GM12874 (cell line): Measurements from ENCODE around the gene ALG10B.

Experiments used
- TF ChIP-seq, protein P1 (sequence below): IDR thresholded peaks from 2 replicates; pipeline ENCODE4 v1.5.1; 2011; ENCODE audit warnings: low read depth, mild to moderate bottlenecking, control low read depth, low read length, moderate library complexity; ENCODE audit not compliant: insufficient read depth

Gene ALG10B

DNA sequence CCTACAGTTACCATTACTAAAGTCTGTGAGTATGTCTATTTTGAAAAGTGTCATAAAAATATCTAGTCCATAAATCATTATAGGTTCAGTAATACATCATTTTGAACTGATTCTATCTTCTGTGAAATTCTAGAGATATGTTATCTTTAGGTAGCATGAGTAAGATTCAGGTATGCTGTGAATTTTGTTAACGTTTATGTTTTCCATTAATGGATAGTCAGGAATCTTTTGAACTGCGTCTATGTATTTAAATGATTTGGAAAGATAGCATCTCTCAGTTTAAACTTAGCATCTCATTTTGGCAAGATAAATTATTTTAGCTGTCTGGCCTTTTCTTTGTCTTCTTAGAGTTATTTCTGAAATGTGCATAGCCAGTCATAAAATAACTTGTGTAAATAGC, 8.3 kb downstream of the ALG10B start:
- TF ChIP-seq, protein P1, sequence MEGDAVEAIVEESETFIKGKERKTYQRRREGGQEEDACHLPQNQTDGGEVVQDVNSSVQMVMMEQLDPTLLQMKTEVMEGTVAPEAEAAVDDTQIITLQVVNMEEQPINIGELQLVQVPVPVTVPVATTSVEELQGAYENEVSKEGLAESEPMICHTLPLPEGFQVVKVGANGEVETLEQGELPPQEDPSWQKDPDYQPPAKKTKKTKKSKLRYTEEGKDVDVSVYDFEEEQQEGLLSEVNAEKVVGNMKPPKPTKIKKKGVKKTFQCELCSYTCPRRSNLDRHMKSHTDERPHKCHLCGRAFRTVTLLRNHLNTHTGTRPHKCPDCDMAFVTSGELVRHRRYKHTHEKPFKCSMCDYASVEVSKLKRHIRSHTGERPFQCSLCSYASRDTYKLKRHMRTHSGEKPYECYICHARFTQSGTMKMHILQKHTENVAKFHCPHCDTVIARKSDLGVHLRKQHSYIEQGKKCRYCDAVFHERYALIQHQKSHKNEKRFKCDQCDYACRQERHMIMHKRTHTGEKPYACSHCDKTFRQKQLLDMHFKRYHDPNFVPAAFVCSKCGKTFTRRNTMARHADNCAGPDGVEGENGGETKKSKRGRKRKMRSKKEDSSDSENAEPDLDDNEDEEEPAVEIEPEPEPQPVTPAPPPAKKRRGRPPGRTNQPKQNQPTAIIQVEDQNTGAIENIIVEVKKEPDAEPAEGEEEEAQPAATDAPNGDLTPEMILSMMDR = no peak

DNA sequence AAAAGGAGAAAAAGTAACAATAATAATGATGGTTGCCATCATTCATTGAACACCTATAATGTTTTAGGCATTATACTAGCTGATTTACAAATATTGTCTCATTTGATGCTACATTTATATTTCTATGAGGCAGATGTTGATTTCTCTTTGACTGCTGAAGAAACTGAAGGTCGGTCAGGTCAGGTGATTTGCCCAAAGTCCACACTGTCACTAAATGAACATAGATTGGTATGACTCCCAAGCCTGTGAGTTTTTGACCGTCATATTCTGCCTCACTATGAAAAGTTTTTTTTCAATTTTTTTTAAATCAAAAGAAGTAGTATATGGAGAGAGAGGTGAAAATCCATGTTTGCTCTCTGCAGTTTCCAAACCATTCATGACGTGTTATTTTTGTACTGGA, 10.8 kb downstream of the ALG10B start:
- TF ChIP-seq, protein P1 = no peak

DNA sequence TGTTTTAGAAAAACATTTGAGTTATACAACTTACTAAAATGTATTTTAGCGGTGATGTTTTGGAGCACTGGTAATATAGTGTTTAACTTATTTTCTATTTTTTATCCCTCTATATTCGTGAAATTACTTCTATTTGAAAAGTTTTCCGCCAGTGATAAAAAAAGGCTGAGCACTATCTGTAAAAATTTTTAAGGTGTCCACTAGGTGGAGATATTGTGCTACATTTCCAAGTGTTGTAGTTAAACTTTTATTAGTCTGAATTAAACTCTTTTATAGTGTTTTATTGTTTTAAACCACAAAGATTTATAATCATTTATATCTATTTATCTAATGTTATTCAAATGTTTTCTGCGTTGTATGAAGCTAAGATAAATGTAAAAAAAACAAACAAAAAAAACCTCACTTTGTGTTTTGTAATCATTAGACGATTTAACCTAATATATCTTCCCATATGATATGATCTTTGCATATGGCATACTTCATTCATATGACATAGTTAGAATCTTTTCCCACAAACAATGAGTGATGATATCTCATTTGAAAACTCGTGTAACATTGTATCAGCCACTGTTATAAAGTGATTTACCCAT, 11.8 kb downstream of the ALG10B start:
- TF ChIP-seq, protein P1 = no peak

DNA sequence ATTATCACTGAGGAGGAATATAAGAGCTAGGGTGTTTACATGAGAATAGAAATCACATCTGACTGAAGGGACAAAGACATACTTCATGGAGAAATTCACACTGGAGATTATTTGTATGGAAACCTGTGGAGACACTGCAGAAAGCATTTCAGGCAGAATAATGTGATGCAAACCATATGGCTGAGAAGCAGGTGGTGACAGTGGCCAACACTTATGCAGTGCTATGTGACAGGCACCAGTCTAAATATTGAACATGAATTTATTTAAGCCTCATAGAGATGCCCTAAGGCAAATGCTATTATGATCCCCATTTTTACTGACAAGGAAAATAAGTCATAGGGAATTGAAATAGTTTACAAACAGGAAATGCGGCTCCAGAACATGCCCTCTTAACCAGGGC, 16.2 kb downstream of the ALG10B start:
- TF ChIP-seq, protein P1 = no peak

DNA sequence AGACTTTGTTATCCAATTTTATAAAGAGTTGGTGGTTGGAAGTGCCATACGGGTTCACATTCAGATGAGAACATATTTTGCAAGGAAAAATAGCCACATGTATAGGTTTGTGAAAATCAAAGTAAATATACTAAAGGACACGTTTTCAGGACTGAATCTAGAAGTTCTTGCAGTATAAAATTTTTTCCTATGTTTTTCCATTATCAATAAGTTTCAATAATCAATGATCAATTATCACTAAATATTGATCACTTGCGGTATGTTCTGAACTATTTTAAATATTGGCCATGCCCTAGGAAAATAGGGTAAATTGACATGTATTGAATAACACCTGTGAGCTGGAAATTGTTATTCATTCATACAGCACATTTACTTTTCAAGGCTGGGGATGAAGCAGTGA, 25.9 kb downstream of the ALG10B start:
- TF ChIP-seq, protein P1 = no peak

DNA sequence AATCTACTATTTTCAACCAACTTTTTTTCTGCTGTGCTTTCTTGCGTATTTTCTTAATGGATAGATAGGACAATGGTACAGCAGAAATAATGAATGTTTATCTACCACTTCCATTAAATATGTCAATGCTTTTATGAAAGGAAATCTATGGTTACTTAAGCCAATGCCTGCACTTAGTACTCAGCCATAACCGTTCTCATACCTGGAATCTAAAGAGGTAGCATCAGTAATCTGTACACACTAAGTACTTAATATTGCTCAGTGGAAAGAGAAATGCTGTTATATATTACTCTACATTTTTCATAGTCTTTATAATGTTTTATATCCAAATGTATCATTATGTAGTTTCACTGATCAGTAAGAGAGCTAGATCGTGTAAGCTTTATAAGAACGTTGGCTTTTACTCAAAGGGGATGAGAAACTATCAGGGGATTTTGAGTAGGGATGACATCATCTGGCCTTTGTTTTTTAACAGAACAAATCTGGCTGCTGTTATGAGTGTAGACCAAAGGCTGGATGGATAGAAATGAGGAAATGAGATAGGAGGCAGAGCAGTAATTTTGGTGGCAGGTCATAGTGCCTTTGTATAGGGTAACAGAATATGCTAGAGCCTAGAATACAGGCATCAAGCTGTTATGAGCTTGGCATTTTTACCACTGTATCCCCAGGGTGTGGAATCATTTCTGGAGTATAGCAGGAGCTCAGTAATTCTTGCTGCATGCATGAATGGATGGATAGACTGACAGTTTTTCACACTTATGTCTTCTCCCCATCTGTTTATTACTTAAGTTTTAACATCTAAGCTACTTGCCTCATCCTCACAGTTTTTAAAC, 34.0 kb downstream of the ALG10B start:
- TF ChIP-seq, protein P1 = no peak

DNA sequence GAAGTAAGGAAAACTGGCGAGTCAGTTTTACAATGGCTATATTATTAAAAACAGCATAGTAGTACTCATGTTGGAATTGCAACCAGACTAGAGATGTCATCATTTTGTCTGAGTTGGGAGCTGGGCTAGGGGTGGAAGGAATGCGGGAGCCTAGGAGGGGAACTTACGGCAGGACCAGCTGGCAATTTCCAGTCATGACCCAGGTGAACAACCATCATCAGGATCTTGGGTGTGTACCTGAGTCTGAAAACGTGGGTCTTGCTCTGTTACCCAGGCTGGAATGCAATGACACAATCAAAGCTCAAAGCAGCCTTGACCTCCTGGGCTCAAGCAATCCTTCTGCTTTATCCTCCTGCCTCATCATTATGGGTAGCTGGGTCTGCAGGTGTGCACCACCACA, 50.9 kb downstream of the ALG10B start:
- TF ChIP-seq, protein P1 = no peak
